GM19099 (cell line): ENCODE measurements around the gene KRTAP5-10.
"Not testable (repeated sequence)": the region's sequence is repeated elsewhere in the genome, so short reads cannot be mapped to it uniquely, and the experiment has no call there.

ENCODE experiments used
- POLR2A ChIP-seq: IDR thresholded peaks from 3 replicates; pipeline ENCODE4 v1.6.1; 2011; ENCODE audit warnings: low read depth; ENCODE audit not compliant: insufficient read length; ENCODE audit errors: extremely low read depth

The KRTAP5-10 gene

GRCh38 chr11:71565263-71565662, at the start of gene KRTAP5-10:
Gene KRTAP5-10 (plus strand): TSS chr11:71565563. CDS start chr11:71565588, 25 bp downstream.
- TF ChIP-seq POLR2A, result no peak

- no peak for TF ChIP-seq POLR2A
Observed at GRCh38 chr11:71518506-71519471, 46.6 kb upstream of the KRTAP5-10 start.

- no peak for TF ChIP-seq POLR2A
Observed at GRCh38 chr11:71519546-71519945, 45.8 kb upstream of the KRTAP5-10 start.

GRCh38 chr11:71525188-71525937, 40.0 kb upstream of the KRTAP5-10 start:
- TF ChIP-seq POLR2A, result no peak

- no peak for TF ChIP-seq POLR2A
Observed at GRCh38 chr11:71525938-71526495, 39.3 kb upstream of the KRTAP5-10 start.

GRCh38 chr11:71526796-71527575, 38.4 kb upstream of the KRTAP5-10 start, which contains the start of gene KRTAP5-7:
Gene KRTAP5-7 (plus strand): TSS chr11:71527267. CDS start chr11:71527301, 34 bp downstream.
- TF ChIP-seq POLR2A, result not testable (repeated sequence)

GRCh38 chr11:71527576-71528210, 37.7 kb upstream of the KRTAP5-10 start:
- TF ChIP-seq POLR2A, result no peak

GRCh38 chr11:71530602-71531001, 34.8 kb upstream of the KRTAP5-10 start:
- no peak for TF ChIP-seq POLR2A

GRCh38 chr11:71532036-71532610, 33.2 kb upstream of the KRTAP5-10 start:
- TF ChIP-seq POLR2A, result no peak

GRCh38 chr11:71535825-71536224, 29.5 kb upstream of the KRTAP5-10 start:
- no peak for TF ChIP-seq POLR2A

GRCh38 chr11:71537537-71537936, 27.8 kb upstream of the KRTAP5-10 start:
- TF ChIP-seq POLR2A, result no peak

GRCh38 chr11:71537977-71538665, 27.2 kb upstream of the KRTAP5-10 start, which contains the start of gene KRTAP5-8:
Gene KRTAP5-8 (plus strand): TSS chr11:71538025. CDS start chr11:71538056, 31 bp downstream.
- TF ChIP-seq POLR2A, result not testable (repeated sequence)

- TF ChIP-seq POLR2A, result no peak
Observed at GRCh38 chr11:71538666-71538990, 26.7 kb upstream of the KRTAP5-10 start.
